Fibroblast of gingiva (primary cell): ENCODE measurements around the gene USP17L15.
"Not testable (repeated sequence)": the region's sequence is repeated elsewhere in the genome, so short reads cannot be mapped to it uniquely, and the experiment has no call there.

Source experiments
- DNase-seq: peaks from one replicate; pipeline ENCODE4 v3.0.0-alpha.2; 2011; ENCODE audit warnings: low read depth

USP17L15 gene, protein sequence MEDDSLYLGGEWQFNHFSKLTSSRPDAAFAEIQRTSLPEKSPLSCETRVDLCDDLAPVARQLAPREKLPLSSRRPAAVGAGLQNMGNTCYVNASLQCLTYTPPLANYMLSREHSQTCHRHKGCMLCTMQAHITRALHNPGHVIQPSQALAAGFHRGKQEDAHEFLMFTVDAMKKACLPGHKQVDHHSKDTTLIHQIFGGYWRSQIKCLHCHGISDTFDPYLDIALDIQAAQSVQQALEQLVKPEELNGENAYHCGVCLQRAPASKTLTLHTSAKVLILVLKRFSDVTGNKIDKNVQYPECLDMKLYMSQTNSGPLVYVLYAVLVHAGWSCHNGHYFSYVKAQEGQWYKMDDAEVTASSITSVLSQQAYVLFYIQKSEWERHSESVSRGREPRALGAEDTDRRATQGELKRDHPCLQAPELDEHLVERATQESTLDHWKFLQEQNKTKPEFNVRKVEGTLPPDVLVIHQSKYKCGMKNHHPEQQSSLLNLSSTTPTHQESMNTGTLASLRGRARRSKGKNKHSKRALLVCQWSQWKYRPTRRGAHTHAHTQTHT

DNA sequence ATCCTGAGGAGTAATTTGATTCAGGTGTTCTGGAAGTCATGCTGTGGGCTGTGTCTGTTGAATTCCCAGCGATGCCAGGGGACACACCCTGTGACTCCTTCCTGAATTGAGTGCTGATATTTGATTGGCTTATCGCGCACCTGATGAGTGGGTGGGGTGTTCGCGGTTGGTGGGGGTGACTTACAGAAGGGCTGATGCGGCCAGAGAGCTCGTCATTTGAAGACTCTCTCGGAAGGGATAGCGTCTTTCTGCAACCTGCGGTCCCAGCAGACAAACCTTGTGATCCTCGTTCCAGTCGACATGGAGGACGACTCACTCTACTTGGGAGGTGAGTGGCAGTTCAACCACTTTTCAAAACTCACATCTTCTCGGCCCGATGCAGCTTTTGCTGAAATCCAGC, at the start of gene USP17L15:
USP17L15 (plus strand) TSS at position 301 of the 400 bp plus-strand sequence; CDS start at position 301, 0 bp downstream.
- not testable (repeated sequence) for DNase-seq

DNA sequence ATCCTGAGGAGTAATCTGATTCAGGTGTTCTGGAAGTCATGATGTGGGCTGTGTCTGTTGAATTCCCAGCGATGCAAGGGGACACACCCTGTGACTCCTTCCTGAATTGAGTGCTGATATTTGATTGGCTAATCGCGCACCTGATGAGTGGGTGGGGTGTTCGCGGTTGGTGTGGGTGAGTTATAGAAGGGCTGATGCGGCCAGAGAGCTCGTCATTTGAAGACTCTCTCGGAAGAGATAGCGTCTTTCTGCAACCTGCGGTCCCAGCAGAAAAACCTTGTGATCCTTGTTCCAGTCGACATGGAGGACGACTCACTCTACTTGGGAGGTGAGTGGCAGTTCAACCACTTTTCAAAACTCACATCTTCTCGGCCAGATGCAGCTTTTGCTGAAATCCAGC, 23.8 kb upstream of the USP17L15 start, which contains the start of gene USP17L10:
USP17L10 (plus strand) TSS at position 301 of the 400 bp plus-strand sequence; CDS start at position 301, 0 bp downstream.
- not testable (repeated sequence) for DNase-seq

DNA sequence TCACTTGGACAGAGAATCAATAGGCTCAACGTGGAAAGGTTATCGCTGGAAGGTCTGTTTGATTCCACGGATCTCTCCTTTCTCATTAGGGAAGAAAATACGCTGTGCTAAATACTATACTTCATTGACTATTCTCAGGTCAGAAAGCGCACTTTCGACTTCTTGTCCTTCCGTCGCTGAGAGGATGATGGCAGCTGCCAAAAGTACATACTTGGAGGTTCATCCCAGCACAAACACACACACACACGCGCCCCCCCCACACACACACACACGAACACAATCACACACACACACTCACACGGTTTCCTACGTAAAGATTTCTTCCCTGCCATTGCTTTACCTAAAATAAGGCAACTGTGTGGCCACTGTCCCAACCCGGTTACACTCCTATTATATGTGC, 19.5 kb upstream of the USP17L15 start:
- DNase-seq: not testable (repeated sequence)

DNA sequence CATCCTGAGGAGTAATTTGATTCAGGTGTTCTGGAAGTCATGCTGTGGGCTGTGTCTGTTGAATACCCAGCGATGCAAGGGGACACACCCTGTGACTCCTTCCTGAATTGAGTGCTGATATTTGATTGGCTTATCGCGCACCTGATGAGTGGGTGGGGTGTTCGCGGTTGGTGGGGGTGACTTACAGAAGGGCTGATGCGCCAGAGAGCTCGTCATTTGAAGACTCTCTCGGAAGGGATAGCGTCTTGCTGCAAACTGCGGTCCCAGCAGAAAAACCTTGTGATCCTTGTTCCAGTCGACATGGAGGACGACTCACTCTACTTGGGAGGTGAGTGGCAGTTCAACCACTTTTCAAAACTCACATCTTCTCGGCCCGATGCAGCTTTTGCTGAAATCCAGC, 19.1 kb upstream of the USP17L15 start, which contains the start of gene USP17L11:
USP17L11 (plus strand) TSS at position 301 of the 400 bp plus-strand sequence; CDS start at position 301, 0 bp downstream.
- not testable (repeated sequence) for DNase-seq

DNA sequence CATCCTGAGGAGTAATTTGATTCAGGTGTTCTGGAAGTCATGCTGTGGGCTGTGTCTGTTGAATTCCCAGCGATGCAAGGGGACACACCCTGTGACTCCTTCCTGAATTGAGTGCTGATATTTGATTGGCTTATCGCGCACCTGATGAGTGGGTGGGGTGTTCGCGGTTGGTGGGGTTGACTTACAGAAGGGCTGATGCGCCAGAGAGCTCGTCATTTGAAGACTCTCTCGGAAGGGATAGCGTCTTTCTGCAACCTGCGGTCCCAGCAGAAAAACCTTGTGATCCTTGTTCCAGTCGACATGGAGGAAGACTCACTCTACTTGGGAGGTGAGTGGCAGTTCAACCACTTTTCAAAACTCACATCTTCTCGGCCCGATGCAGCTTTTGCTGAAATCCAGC, 14.3 kb upstream of the USP17L15 start, which contains the start of gene USP17L12:
USP17L12 (plus strand) TSS at position 301 of the 400 bp plus-strand sequence; CDS start at position 301, 0 bp downstream.
- DNase-seq: not testable (repeated sequence)

DNA sequence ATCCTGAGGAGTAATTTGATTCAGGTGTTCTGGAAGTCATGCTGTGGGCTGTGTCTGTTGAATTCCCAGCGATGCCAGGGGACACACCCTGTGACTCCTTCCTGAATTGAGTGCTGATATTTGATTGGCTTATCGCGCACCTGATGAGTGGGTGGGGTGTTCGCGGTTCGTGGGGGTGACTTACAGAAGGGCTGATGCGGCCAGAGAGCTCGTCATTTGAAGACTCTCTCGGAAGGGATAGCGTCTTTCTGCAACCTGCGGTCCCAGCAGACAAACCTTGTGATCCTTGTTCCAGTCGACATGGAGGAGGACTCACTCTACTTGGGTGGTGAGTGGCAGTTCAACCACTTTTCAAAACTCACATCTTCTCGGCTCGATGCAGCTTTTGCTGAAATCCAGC, 9.6 kb upstream of the USP17L15 start, which contains the start of gene USP17L13:
USP17L13 (plus strand) TSS at position 301 of the 400 bp plus-strand sequence; CDS start at position 301, 0 bp downstream.
- DNase-seq: not testable (repeated sequence)

DNA sequence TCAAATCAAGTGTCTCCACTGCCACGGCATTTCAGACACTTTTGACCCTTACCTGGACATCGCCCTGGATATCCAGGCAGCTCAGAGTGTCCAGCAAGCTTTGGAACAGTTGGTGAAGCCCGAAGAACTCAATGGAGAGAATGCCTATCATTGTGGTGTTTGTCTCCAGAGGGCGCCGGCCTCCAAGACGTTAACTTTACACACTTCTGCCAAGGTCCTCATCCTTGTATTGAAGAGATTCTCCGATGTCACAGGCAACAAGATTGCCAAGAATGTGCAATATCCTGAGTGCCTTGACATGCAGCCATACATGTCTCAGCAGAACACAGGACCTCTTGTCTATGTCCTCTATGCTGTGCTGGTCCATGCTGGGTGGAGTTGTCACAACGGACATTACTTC, 3.9 kb upstream of the USP17L15 start:
- not testable (repeated sequence) for DNase-seq

DNA sequence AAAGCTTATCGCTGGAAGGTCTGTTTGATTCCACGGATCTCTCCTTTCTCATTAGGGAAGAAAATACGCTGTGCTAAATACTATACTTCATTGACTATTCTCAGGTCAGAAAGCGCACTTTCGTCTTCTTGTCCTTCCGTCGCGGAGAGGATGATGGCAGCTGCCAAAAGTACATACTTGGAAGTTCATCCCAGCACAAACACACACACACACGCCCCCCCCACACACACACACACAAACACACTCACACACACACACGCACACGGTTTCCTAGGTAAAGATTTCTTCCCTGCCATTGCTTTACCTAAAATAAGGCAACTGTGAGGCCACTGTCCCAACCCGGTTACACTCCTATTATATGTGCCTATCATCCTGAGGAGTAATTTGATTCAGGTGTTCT, 4.3 kb downstream of the USP17L15 start:
- peak; percentile 0 for DNase-seq

DNA sequence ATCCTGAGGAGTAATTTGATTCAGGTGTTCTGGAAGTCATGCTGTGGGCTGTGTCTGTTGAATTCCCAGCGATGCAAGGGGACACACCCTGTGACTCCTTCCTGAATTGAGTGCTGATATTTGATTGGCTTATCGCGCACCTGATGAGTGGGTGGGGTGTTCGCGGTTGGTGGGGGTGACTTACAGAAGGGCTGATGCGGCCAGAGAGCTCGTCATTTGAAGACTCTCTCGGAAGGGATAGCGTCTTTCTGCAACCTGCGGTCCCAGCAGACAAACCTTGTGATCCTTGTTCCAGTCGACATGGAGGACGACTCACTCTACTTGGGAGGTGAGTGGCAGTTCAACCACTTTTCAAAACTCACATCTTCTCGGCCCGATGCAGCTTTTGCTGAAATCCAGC, 9.4 kb downstream of the USP17L15 start, which contains the start of gene USP17L17:
USP17L17 (plus strand) TSS at position 301 of the 400 bp plus-strand sequence; CDS start at position 301, 0 bp downstream.
- not testable (repeated sequence) for DNase-seq

DNA sequence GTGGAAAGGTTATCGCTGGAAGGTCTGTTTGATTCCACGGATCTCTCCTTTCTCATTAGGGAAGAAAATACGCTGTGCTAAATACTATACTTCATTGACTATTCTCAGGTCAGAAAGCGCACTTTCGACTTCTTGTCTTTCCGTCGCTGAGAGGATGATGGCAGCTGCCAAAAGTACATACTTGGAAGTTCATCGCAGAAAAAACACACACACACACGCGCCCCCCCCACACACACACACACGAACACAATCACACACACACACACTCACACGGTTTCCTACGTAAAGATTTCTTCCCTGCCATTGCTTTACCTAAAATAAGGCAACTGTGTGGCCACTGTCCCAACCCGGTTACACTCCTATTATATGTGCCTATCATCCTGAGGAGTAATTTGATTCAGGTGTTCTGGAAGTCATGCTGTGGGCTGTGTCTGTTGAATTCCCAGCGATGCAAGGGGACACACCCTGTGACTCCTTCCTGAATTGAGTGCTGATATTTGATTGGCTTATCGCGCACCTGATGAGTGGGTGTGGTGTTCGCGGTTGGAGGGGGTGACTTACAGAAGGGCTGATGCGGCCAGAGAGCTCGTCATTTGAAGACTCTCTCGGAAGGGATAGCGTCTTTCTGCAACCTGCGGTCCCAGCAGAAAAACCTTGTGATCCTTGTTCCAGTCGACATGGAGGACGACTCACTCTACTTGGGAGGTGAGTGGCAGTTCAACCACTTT, 13.9 kb downstream of the USP17L15 start, which contains the start of gene USP17L18:
USP17L18 (plus strand) TSS at position 678 of the 728 bp plus-strand sequence; CDS start at position 678, 0 bp downstream.
- DNase-seq: peak; percentile 0

DNA sequence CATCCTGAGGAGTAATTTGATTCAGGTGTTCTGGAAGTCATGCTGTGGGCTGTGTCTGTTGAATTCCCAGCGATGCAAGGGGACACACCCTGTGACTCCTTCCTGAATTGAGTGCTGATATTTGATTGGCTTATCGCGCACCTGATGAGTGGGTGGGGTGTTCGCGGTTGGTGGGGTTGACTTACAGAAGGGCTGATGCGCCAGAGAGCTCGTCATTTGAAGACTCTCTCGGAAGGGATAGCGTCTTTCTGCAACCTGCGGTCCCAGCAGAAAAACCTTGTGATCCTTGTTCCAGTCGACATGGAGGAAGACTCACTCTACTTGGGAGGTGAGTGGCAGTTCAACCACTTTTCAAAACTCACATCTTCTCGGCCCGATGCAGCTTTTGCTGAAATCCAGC, 18.9 kb downstream of the USP17L15 start, which contains the start of gene USP17L19:
USP17L19 (plus strand) TSS at position 301 of the 400 bp plus-strand sequence; CDS start at position 301, 0 bp downstream.
- DNase-seq: not testable (repeated sequence)

DNA sequence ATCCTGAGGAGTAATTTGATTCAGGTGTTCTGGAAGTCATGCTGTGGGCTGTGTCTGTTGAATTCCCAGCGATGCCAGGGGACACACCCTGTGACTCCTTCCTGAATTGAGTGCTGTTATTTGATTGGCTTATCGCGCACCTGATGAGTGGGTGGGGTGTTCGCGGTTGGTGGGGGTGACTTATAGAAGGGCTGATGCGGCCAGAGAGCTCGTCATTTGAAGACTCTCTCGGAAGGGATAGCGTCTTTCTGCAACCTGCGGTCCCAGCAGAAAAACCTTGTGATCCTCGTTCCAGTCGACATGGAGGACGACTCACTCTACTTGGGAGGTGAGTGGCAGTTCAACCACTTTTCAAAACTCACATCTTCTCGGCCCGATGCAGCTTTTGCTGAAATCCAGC, 23.6 kb downstream of the USP17L15 start, which contains the start of gene USP17L20:
USP17L20 (plus strand) TSS at position 301 of the 400 bp plus-strand sequence; CDS start at position 301, 0 bp downstream.
- not testable (repeated sequence) for DNase-seq

DNA sequence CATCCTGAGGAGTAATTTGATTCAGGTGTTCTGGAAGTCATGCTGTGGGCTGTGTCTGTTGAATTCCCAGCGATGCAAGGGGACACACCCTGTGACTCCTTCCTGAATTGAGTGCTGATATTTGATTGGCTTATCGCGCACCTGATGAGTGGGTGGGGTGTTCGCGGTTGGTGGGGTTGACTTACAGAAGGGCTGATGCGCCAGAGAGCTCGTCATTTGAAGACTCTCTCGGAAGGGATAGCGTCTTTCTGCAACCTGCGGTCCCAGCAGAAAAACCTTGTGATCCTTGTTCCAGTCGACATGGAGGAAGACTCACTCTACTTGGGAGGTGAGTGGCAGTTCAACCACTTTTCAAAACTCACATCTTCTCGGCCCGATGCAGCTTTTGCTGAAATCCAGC, 28.4 kb downstream of the USP17L15 start, which contains the start of gene USP17L21:
USP17L21 (plus strand) TSS at position 301 of the 400 bp plus-strand sequence; CDS start at position 301, 0 bp downstream.
- not testable (repeated sequence) for DNase-seq

DNA sequence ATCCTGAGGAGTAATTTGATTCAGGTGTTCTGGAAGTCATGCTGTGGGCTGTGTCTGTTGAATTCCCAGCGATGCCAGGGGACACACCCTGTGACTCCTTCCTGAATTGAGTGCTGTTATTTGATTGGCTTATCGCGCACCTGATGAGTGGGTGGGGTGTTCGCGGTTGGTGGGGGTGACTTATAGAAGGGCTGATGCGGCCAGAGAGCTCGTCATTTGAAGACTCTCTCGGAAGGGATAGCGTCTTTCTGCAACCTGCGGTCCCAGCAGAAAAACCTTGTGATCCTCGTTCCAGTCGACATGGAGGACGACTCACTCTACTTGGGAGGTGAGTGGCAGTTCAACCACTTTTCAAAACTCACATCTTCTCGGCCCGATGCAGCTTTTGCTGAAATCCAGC, 33.1 kb downstream of the USP17L15 start, which contains the start of gene USP17L22:
USP17L22 (plus strand) TSS at position 301 of the 400 bp plus-strand sequence; CDS start at position 301, 0 bp downstream.
- DNase-seq: not testable (repeated sequence)

DNA sequence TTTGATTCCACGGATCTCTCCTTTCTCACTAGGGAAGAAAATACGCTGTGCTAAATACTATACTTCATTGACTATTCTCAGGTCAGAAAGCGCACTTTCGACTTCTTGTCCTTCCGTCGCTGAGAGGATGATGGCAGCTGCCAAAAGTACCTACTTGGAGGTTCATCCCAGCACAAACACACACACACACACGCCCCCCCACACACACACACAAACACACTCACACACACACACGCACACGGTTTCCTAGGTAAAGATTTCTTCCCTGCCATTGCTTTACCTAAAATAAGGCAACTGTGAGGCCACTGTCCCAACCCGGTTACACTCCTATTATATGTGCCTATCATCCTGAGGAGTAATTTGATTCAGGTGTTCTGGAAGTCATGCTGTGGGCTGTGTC, 37.5 kb downstream of the USP17L15 start:
- not testable (repeated sequence) for DNase-seq
